HG03378 (cell line): Measurements from ENCODE around the gene CAMSAP2.
"Not testable (repeated sequence)": the region's sequence is repeated elsewhere in the genome, so short reads cannot be mapped to it uniquely, and the experiment has no call there.

Source experiments
- ATAC-seq: cut with Tn5 transposase; IDR thresholded peaks from one replicate; pipeline ENCODE4 v1.9.1; 2021; ENCODE audit warnings: mild to moderate bottlenecking, moderate library complexity; ENCODE audit not compliant: unreplicated experiment

The CAMSAP2 gene

DNA sequence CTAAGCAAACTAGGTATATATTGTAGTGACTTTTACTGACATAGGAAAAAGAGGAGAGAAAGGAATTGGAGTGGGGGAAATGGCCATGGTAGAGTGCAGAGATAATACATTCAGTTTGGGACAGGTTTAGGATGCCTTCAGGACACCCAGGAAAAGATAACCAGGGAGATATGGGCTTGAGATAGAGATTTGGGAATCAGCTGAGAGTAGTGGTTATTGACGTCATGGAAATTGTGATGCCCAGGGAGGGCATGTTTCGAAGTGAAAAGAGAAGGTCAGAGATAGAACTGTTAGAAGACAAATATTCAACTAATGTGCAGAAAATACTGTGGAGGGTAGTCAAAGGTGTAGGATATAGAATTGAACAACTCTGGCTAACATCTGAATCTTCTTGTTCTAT is 40.6 kb downstream of the CAMSAP2 start:
- ATAC-seq, result no peak

DNA sequence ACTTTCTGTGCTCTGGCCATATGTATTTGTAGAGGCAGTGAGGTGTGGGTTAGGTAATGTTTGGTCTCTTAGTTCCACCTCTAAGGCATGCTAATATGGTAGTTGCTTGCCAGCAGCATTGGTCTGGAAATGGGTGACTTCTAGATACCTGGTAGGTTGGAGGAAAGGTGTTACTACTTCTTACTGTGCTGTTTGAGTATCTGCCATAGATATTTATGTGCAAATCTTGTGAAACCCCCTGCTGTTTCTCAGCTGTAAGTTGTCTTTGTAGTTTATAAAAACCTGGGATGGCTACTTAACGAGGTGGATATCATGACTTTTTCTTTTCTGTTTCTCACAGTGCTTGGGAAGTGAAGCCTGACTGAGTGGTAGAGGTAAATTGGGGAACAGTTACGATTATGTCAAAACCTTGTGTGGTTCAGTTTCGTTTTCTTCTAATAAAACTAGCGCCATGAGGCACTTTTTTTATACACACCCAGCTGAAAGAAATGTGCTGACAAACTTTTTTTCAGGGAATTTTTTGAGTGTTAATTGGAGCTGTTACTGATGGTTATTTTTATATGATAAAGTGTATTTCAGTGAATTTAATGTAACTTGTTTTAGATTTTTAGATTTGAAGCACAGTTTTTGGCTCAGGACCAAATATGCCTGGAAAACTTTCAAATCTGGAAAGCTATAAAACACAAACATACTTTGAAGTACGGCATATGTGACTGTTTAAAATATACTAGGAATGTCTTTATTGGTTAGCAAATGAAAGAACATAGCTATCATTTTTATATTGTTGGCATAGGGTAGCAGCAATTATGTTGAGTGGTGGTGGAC is 42.1 kb downstream of the CAMSAP2 start:
- ATAC-seq, result peak; percentile 65

DNA sequence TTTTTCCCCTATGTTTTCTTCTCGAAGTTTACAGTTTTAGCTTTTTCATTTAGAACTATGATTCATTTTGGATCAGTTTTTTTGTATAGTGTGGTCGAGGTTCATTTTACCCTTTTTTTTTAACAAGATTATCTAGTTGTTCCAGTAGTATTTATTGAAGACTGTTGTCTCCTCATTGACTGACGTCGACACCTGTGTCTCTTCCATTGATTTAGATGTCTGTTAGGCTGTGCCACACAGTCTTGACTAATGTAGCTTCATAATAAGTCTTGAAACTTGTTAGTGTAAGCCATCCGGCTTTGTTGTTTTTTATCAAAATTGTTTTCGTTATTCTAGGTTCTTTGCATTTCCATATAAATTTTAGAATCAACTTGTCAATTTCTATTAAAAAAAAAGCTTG is 45.2 kb downstream of the CAMSAP2 start:
- no peak for ATAC-seq

DNA sequence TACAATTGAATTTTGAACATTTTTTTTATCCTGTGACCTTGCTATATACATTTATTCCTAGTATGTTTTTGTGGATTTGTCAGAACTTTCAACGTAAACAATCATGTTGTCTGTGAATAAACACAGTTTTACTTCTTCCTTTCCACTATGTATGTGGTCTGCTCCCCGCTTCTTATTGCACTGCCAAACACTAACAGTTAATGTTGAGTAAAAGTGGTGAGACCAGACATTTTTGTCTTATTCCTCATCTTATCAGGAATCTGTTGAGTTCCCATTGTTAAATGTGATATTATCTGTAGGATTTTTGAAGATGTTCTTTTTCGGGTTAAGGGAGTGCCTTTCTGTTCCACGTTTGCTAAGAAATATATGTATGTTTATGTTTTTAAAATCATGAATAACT is 45.9 kb downstream of the CAMSAP2 start:
- no peak for ATAC-seq

GRCh38 chr1:200786788-200787187 is 48.1 kb downstream of the CAMSAP2 start:
- no peak for ATAC-seq

GRCh38 chr1:200787896-200788387 is 49.2 kb downstream of the CAMSAP2 start:
- ATAC-seq, result no peak

DNA sequence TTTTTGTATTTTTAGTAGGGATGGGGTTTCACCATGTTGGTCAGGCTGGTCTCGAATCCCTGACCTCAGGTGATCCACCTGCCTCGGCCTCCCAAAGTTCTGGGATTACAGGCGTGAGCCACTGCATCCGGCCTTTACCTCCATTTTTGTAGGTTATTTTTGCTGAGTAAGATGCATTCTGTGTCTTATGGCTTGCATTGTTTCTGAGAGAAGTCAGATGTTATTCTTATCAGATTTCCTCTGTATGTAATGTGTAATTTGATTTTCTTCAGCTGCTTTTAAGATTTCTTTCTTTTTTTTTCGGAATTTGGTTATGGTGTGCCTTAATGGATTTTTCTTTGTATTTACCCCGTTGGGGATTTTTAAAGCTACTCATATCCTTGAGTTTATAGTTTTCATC is 52.3 kb downstream of the CAMSAP2 start:
- not testable (repeated sequence) for ATAC-seq

GRCh38 chr1:200793677-200794076 is 55.0 kb downstream of the CAMSAP2 start:
- no peak for ATAC-seq

- no peak for ATAC-seq
These were observed 55.9 kb downstream of the CAMSAP2 start for GRCh38 chr1:200794506-200795065.

GRCh38 chr1:200795156-200795555 is 56.5 kb downstream of the CAMSAP2 start:
- no peak for ATAC-seq

- no peak for ATAC-seq
These were observed 63.3 kb downstream of the CAMSAP2 start for GRCh38 chr1:200802042-200802441.

DNA sequence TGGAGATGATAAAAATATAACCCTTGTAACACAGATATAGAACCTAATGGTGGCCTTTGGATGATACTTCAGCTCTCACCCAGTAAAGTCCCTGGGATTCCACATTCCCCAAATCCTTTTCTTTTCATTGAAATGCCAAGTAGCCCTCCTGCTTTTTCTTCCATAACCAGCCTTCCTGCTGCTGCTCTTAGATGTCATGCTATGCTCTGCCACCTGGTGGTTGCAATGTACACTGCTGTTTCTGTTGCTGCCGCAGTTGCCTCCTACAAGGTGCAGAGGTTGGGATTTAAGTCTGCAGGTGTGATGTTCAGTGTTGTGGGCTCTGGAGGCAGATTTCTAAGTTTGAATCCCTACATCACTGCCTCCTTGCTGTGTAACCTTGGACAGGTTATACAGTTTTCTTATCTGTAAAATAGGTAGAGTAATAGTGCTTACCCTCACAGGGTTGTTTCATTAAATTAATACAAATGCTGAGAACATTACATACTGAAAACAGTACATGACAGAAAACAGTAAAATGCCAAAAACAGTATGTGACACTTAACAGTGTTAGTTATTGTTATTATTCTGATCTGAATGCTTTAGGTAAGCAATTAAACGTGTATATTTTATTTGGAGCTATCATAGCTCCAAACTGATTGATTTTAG is 64.3 kb downstream of the CAMSAP2 start:
- peak; percentile 89 for ATAC-seq

- ATAC-seq, result no peak
These were observed 67.0 kb downstream of the CAMSAP2 start for GRCh38 chr1:200805719-200806118.

DNA sequence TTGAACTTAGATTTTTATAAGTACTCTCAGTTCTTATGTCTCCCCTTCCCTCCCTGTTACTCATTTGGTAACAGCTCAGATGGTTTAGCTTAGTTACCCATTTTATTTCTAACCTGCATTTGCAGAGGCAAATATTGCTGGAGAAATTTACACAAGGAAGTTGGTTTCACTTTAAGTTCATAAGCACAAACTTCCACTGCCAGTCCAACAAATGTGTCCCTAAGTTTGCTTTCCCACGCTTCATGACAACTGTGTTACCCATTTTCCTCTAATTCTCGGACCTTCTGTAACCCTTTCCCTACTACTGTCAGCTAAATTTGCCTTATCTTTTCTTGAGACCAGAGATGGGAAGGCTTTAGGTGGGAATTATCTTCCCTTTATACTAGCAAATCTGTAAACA is 70.2 kb downstream of the CAMSAP2 start:
- no peak for ATAC-seq

DNA sequence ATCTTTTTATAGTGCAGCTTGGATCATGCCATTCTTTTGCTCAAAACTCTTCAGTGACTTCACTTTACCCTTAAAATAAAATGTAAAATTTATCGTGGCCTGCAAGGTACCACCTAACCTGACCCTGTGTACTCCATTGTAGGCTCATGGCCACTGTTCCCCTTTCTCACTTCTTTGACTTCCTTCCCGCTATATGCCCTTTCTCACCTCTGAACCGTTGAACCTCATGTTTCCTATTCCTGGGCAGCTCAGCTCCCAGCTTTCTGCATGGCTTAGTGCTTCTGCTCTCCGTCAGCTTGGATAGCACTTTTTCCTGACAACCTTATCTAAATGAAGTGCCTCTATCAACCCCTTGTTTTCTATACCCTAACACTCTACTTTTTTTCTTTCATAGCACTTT is 73.0 kb downstream of the CAMSAP2 start:
- ATAC-seq, result no peak

GRCh38 chr1:200816624-200817224 is 78.0 kb downstream of the CAMSAP2 start:
- ATAC-seq, result not testable (repeated sequence)

GRCh38 chr1:200818248-200818647 is 79.6 kb downstream of the CAMSAP2 start:
- ATAC-seq, result no peak

- no peak for ATAC-seq
These were observed 81.0 kb downstream of the CAMSAP2 start for GRCh38 chr1:200819726-200820125.

- no peak for ATAC-seq
These were observed 92.4 kb downstream of the CAMSAP2 start for GRCh38 chr1:200831091-200831490.

DNA sequence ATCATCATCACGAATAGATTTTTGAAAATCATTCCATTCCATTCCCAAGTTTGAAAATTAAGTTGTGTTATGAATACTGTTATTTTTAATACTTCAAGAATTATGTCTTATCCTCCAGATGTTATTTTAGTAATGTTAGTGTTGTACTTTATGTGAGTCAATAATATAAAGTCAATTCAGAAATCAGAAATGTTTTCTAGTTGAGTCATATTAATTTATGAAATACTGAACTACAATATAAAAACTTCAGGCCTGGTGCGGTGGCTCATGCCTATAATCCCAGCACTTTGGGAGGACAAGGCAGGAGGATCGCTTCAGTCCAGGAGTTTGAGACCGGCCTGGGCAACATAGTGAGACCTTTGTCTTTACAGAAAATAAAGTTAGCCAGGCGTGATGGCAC is 95.7 kb downstream of the CAMSAP2 start:
- ATAC-seq, result no peak

DNA sequence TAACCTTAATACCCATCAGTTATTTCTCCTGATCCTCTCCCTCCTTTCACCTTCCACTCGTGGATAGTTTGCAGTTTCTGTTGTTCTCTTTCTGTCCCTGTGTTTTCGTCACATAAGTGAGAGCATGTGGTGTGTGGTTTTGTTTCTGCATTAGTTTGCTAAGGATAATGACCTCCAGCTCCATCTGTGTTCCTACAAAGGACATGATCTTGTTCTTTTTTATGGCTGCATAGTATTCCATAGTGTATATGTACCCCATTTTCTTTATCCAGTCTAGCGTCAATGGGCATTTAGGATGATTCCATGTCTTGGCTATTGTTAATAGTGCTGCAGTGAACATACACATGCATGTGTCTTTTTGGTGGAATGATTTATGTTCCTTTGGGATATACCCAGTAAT is 97.5 kb downstream of the CAMSAP2 start:
- no peak for ATAC-seq
